ENCODE data around the gene KPTN.

DNA sequence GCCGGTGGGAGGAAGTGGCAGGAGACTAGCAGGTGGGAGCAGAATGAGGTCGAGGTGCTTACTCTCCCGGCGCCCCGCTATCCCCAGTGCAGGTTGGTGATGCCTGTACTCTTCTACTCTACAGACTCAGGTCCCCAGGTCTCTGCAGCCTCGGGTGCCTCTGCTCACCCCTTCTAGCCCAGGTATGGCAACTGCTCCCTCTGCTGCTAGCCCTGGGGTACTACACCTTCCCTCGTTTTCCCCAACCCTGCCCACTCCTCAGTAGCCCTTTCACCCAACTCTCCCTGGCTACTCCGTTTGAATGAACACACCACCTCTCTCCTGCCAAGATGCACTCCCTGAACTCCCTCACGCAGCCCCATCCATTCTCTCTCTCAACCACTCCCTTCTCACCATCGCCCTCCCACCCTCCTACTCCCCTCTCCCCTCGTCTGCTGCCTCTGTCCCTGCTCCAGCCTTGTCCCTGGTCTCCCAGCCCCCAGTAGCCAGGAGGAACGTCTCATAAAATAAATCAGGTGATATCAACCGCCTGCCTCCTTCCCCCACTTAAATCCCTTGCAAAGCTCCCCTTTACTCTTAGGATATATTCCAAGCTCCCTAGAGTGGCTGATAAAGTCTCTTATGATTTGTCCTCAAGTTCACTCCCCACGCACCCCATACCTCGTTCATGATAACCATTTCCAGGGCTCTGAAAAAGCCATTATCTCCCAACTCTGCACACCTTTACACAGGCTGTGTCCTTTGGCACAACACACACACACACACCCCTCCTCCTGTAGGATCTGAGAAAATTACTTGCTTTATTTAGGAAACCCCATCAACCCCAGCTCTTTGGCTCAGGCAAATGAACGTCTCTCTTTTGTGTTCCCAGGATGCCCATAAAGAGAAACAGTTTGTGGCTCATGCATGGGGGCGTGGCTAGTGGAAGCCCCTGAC, 56.5 kb downstream of the KPTN start:
- TF ChIP-seq, protein P1, sequence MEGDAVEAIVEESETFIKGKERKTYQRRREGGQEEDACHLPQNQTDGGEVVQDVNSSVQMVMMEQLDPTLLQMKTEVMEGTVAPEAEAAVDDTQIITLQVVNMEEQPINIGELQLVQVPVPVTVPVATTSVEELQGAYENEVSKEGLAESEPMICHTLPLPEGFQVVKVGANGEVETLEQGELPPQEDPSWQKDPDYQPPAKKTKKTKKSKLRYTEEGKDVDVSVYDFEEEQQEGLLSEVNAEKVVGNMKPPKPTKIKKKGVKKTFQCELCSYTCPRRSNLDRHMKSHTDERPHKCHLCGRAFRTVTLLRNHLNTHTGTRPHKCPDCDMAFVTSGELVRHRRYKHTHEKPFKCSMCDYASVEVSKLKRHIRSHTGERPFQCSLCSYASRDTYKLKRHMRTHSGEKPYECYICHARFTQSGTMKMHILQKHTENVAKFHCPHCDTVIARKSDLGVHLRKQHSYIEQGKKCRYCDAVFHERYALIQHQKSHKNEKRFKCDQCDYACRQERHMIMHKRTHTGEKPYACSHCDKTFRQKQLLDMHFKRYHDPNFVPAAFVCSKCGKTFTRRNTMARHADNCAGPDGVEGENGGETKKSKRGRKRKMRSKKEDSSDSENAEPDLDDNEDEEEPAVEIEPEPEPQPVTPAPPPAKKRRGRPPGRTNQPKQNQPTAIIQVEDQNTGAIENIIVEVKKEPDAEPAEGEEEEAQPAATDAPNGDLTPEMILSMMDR (conservative IDR thresholded peaks at IDR 0.05 in 1 of 2, IDR thresholded peaks at IDR 0.05 in 1 of 2; ENCODE audit: low read depth in 1 of 2, low read length in 2 of 2) = peak; percentile 91
- TF ChIP-seq EZH2 (IDR thresholded peaks at IDR 0.05; ENCODE audit: low read length, missing control alignments) = no peak

Measured in fibroblast of lung (primary cell).